ENCODE measurements around the gene SNAPC5. TPM values are rescaled to one million over a fixed set of nuclear protein-coding genes. Genes with fewer than 3 reads are reported as not detected.
A peak's percentile ranks its signal among the peaks of the same experiment; 100 is the strongest.

SNAPC5 gene
- total and polyA plus RNA-seq, 2 of the 13 experiments (the other 11 are each of a cell fraction or from before 2014, with no cell fraction given): 14.8 to 36.2 TPM

- TF ChIP-seq ZNF687 (CRISPR knock-in tag; IDR thresholded peaks at IDR 0.05) (no peak), TAF15 (IDR thresholded peaks at IDR 0.05; ENCODE audit: low read depth, low read length, poor library complexity, severe bottlenecking) (no peak), ZNF292 (CRISPR knock-in tag; IDR thresholded peaks at IDR 0.05; ENCODE audit: borderline replicate concordance, low read depth) (peak; percentile 49; the same call in 1 of the 2 replicates), HNF4A (CRISPR knock-in tag; IDR thresholded peaks at IDR 0.05) (peak; percentile 83), ZNF501 (CRISPR knock-in tag; IDR thresholded peaks at IDR 0.05) (0 out of 2 replicates have a peak, but pooled peaks have one; percentile 23), ARID2 (CRISPR knock-in tag; IDR thresholded peaks at IDR 0.05; ENCODE audit: borderline replicate concordance) (no peak), HMGA1 (CRISPR knock-in tag; conservative IDR thresholded peaks at IDR 0.05) (no peak), ZNF629 (CRISPR knock-in tag; conservative IDR thresholded peaks at IDR 0.05) (peak; percentile 23; the same call in 1 of the 2 replicates), CSRNP1 (CRISPR knock-in tag; IDR thresholded peaks at IDR 0.05) (no peak), FUBP1 (CRISPR knock-in tag; IDR thresholded peaks at IDR 0.05; ENCODE audit: borderline replicate concordance) (no peak), ZBTB39 (CRISPR knock-in tag; IDR thresholded peaks at IDR 0.05) (no peak), ARNT (IDR thresholded peaks at IDR 0.05) (no peak)
- TF ChIP-seq, protein P1, sequence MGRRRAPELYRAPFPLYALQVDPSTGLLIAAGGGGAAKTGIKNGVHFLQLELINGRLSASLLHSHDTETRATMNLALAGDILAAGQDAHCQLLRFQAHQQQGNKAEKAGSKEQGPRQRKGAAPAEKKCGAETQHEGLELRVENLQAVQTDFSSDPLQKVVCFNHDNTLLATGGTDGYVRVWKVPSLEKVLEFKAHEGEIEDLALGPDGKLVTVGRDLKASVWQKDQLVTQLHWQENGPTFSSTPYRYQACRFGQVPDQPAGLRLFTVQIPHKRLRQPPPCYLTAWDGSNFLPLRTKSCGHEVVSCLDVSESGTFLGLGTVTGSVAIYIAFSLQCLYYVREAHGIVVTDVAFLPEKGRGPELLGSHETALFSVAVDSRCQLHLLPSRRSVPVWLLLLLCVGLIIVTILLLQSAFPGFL (CRISPR knock-in tag; IDR thresholded peaks at IDR 0.05): no peak
- TF ChIP-seq, protein P2, sequence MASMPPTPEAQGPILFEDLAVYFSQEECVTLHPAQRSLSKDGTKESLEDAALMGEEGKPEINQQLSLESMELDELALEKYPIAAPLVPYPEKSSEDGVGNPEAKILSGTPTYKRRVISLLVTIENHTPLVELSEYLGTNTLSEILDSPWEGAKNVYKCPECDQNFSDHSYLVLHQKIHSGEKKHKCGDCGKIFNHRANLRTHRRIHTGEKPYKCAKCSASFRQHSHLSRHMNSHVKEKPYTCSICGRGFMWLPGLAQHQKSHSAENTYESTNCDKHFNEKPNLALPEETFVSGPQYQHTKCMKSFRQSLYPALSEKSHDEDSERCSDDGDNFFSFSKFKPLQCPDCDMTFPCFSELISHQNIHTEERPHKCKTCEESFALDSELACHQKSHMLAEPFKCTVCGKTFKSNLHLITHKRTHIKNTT (CRISPR knock-in tag; IDR thresholded peaks at IDR 0.05): no peak
- TF ChIP-seq, protein P3, sequence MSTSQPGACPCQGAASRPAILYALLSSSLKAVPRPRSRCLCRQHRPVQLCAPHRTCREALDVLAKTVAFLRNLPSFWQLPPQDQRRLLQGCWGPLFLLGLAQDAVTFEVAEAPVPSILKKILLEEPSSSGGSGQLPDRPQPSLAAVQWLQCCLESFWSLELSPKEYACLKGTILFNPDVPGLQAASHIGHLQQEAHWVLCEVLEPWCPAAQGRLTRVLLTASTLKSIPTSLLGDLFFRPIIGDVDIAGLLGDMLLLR (CRISPR knock-in tag; IDR thresholded peaks at IDR 0.05): no peak
Measured at GRCh38 chr15:66452971-66453580, 44.5 kb downstream of the SNAPC5 start (continued).

Measured in HepG2 (cell line).